Liver (tissue), 9 donors: ENCODE results near the gene TNFAIP8L2. TPM values are rescaled to one million over a fixed set of nuclear protein-coding genes. Genes with fewer than 3 reads are reported as not detected.
A peak's percentile ranks its signal among the peaks of the same experiment; 100 is the strongest.
"Not testable (repeated sequence)": the region's sequence is repeated elsewhere in the genome, so short reads cannot be mapped to it uniquely, and the experiment has no call there.

Source experiments
- DNase-seq: peaks from one replicate; pipeline ENCODE4 v3.0.0-alpha.2; 2017; ENCODE audit warnings: low spot score
- H3K27ac ChIP-seq, 2 donors: one replicate each; pipeline ENCODE4 v1.7.0; 2013; ENCODE audit warnings: inconsistent platforms in 2 of 2, low read length in 2 of 2, control low read depth in 1 of 2, low read depth in 1 of 2, mild to moderate bottlenecking in 1 of 2
- H3K27me3 ChIP-seq, 4 donors: one replicate each; pipeline versions ENCODE4 v1.6.1 to v1.7.0; 2013; ENCODE audit warnings: low read length in 3 of 4, inconsistent platforms in 1 of 4, mild to moderate bottlenecking in 1 of 4, moderate library complexity in 1 of 4; ENCODE audit not compliant: control insufficient read depth in 4 of 4, insufficient read depth in 4 of 4
- H3K36me3 ChIP-seq, 4 donors: one replicate each; pipeline versions ENCODE4 v1.6.1 to v1.7.0; 2013; ENCODE audit warnings: low read length in 3 of 4, mild to moderate bottlenecking in 3 of 4, low read depth in 1 of 4, moderate library complexity in 1 of 4; ENCODE audit not compliant: control insufficient read depth in 4 of 4, insufficient read depth in 3 of 4
- H3K4me1 ChIP-seq, 4 donors: one replicate each; pipeline versions ENCODE4 v1.6.1 to v1.7.0; 2013; ENCODE audit warnings: low read length in 3 of 4, mild to moderate bottlenecking in 3 of 4, moderate library complexity in 1 of 4; ENCODE audit not compliant: control insufficient read depth in 4 of 4, insufficient read depth in 4 of 4
- H3K4me3 ChIP-seq, 3 donors: one replicate each; pipeline versions ENCODE4 v1.6.1 to v1.7.0; 2013; ENCODE audit warnings: low read length in 3 of 3, control low read depth in 1 of 3, low read depth in 1 of 3, mild to moderate bottlenecking in 1 of 3
- H3K9ac ChIP-seq, 2 donors: one replicate each; pipeline ENCODE4 v1.7.0; 2013; ENCODE audit warnings: low read length in 2 of 2, mild to moderate bottlenecking in 2 of 2, moderate library complexity in 2 of 2, control low read depth in 1 of 2, low read depth in 1 of 2
- H3K9me3 ChIP-seq, 4 donors: one replicate each; pipeline versions ENCODE4 v1.6.1 to v1.7.0; 2013; ENCODE audit warnings: low read length in 3 of 4; ENCODE audit not compliant: control insufficient read depth in 4 of 4
- CTCF ChIP-seq: fragments of 150-350 bp; IDR thresholded peaks from 2 replicates; pipeline ENCODE4 v1.5.1; 2017; ENCODE audit warnings: improper control_type of control experiment, low read depth, low read length; ENCODE audit not compliant: missing input control
- EGR1 ChIP-seq, 2 donors: IDR thresholded peaks; 2 replicates each; pipeline ENCODE4 v1.6.1; 2016 to 2018; ENCODE audit warnings: antibody characterized with exemption in 2 of 2, low read depth in 2 of 2
- FOXA1 ChIP-seq: IDR thresholded peaks from 2 replicates; pipeline ENCODE4 v1.6.1; 2016; ENCODE audit warnings: antibody characterized with exemption
- FOXA2 ChIP-seq: IDR thresholded peaks from 2 replicates; pipeline ENCODE4 v1.6.1; 2016; ENCODE audit warnings: antibody characterized with exemption
- GABPA ChIP-seq, 2 donors: IDR thresholded peaks in 1 of 2; conservative IDR thresholded peaks in 1 of 2; 2 replicates each; pipeline ENCODE4 v1.6.1; 2016; ENCODE audit warnings: antibody characterized with exemption in 2 of 2, mild to moderate bottlenecking in 1 of 2, moderate library complexity in 1 of 2
- HNF4A ChIP-seq, 2 donors: conservative IDR thresholded peaks; 2 replicates each; pipeline ENCODE4 v1.6.1; 2016; ENCODE audit warnings: antibody characterized with exemption in 2 of 2, mild to moderate bottlenecking in 2 of 2
- HNF4G ChIP-seq: IDR thresholded peaks from 2 replicates; pipeline ENCODE4 v1.6.1; 2016; ENCODE audit warnings: antibody characterized with exemption
- JUND ChIP-seq, 2 donors: IDR thresholded peaks; 2 replicates each; pipeline ENCODE4 v1.6.1; 2016; ENCODE audit warnings: antibody characterized with exemption in 2 of 2
- MAX ChIP-seq: IDR thresholded peaks from 2 replicates; pipeline ENCODE4 v1.6.1; 2016; ENCODE audit warnings: antibody characterized with exemption
- NR2F2 ChIP-seq: IDR thresholded peaks from 2 replicates; pipeline ENCODE4 v1.6.1; 2016; ENCODE audit warnings: antibody characterized with exemption
- RAD21 ChIP-seq, 2 donors: IDR thresholded peaks; 2 replicates each; pipeline ENCODE4 v1.6.1; 2016; ENCODE audit warnings: antibody characterized with exemption in 2 of 2, mild to moderate bottlenecking in 2 of 2
- REST ChIP-seq: IDR thresholded peaks from 2 replicates; pipeline ENCODE4 v1.6.1; 2016; ENCODE audit warnings: antibody characterized with exemption, mild to moderate bottlenecking
- RXRA ChIP-seq, 2 donors: IDR thresholded peaks; 2 replicates each; pipeline ENCODE4 v1.6.1; 2017 to 2018; ENCODE audit warnings: antibody characterized with exemption in 2 of 2, mild to moderate bottlenecking in 1 of 2
- SP1 ChIP-seq: IDR thresholded peaks from 2 replicates; pipeline ENCODE4 v1.6.1; 2018; ENCODE audit warnings: antibody characterized with exemption, mild to moderate bottlenecking
- TAF1 ChIP-seq: conservative IDR thresholded peaks from 2 replicates; pipeline ENCODE4 v1.6.1; 2016; ENCODE audit warnings: antibody characterized with exemption, mild to moderate bottlenecking
- YY1 ChIP-seq: IDR thresholded peaks from 2 replicates; pipeline ENCODE4 v1.6.1; 2016; ENCODE audit warnings: antibody characterized with exemption, mild to moderate bottlenecking
- ZBTB33 ChIP-seq: IDR thresholded peaks from 2 replicates; pipeline ENCODE4 v1.6.1; 2016; ENCODE audit warnings: antibody characterized with exemption
- WGBS: extraction: QIAGEN DNeasy Blood & Tissue Kit; methylation state at CpG from one replicate; pipeline ENCODE4 v1.1.7; 2013; 5-methylcytosine and 5-hydroxymethylcytosine counted together
- polyA plus RNA-seq, 2 donors: library from polyadenylated mRNA; stranded (reverse) in 1 of 2; unstranded in 1 of 2; fragments of 200-250 nt in 1 of 2; fragments of >200 nt in 1 of 2; fragmentation: Nextera tagmentation in 1 of 2; extraction: Ambion mirVana in 1 of 2; gene quantifications; one replicate each; pipeline versions ENCODE4 v1.2.1 to v1.2.3, GENCODE V29; 2013 to 2015
- total RNA-seq, 2 donors: library from RNA; depleted of rRNA; stranded (reverse); fragments of >200 nt; gene quantifications; one replicate each; pipeline ENCODE4 v1.2.3, GENCODE V29; 2014
- donor health status: healthy.
- donor health status: healthy.
- donor health status: healthy.
- donor health status: healthy.
- donor health status: healthy.

TNFAIP8L2 gene
- total and polyA plus RNA-seq, 4 donors, result 2.9 to 8.7 (median 4.1) TPM

GRCh38 chr1:151184211-151184610 is 27.8 kb downstream of the TNFAIP8L2 start:
- H3K27ac ChIP-seq, result no peak overlapping the region
- H3K4me1 ChIP-seq, result peaks cover 1 to 10% (median 8%) of the 10 kb centered on the region in 4 donors
- peaks cover 9 to 47% (median 32%) of the 10 kb centered on the region in 4 donors for H3K36me3 ChIP-seq
- no peak for DNase-seq
- TF ChIP-seq GABPA (IDR thresholded peaks at IDR 0.05 in 1 of 2, conservative IDR thresholded peaks at IDR 0.05 in 1 of 2), result no peak
- TF ChIP-seq NR2F2, result no peak
- TF ChIP-seq RXRA (IDR thresholded peaks at IDR 0.05), result no peak
- TF ChIP-seq HNF4G, result no peak
- TF ChIP-seq HNF4A (conservative IDR thresholded peaks at IDR 0.05), result no peak
- TF ChIP-seq EGR1 (IDR thresholded peaks at IDR 0.05; ENCODE audit: low read depth in 2 of 2), result no peak
- TF ChIP-seq ZBTB33, result no peak
- no peak for TF ChIP-seq TAF1
- no peak for TF ChIP-seq MAX
- TF ChIP-seq CTCF, result no peak
- no peak for TF ChIP-seq FOXA1
- TF ChIP-seq FOXA2, result no peak
- no peak for TF ChIP-seq JUND (IDR thresholded peaks at IDR 0.05)
- no peak for TF ChIP-seq RAD21 (IDR thresholded peaks at IDR 0.05)
- no peak for TF ChIP-seq SP1
- no peaks in the 10 kb centered on the region for H3K9me3 ChIP-seq
- WGBS, result 96% methylated on average over 10 of the region's 10 CpGs
- H3K27me3 ChIP-seq, result no peaks in the 10 kb centered on the region
- H3K9ac ChIP-seq, result no peak overlapping the region
- no peak overlapping the region for H3K4me3 ChIP-seq

GRCh38 chr1:151187205-151187604 is 30.8 kb downstream of the TNFAIP8L2 start:
- DNase-seq, result no peak
- WGBS, result 87% methylated on average over 1 of the region's 1 CpG
- H3K27ac ChIP-seq, result no peak overlapping the region

GRCh38 chr1:151188667-151189066 is 32.2 kb downstream of the TNFAIP8L2 start:
- H3K9me3 ChIP-seq, H3K4me3 ChIP-seq, DNase-seq, H3K27ac ChIP-seq, H3K27me3 ChIP-seq: not testable (repeated sequence)
- 67% methylated on average over 8 of the region's 8 CpGs for WGBS
- Histone ChIP-seq H3K4me1 (peaks cover 1 to 14% (median 11%) of the 10 kb centered on the region in 4 donors), H3K36me3 (peaks cover 1 to 19% (median 14%) of the 10 kb centered on the region in 4 donors), H3K9ac (peak overlapping the region in 1 of 2 donors; percentile 57)

More at GRCh38 chr1:151187205-151187604, 30.8 kb downstream of the TNFAIP8L2 start:
- no peaks in the 10 kb centered on the region for H3K9me3 ChIP-seq
- peaks cover 6 to 29% (median 21%) of the 10 kb centered on the region in 4 donors for H3K36me3 ChIP-seq
- TF ChIP-seq REST, result no peak
- TF ChIP-seq JUND (IDR thresholded peaks at IDR 0.05), result no peak
- no peak for TF ChIP-seq TAF1
- TF ChIP-seq YY1, result no peak
- TF ChIP-seq FOXA2, result no peak
- H3K27me3 ChIP-seq, result no peaks in the 10 kb centered on the region
- no peak overlapping the region for H3K9ac ChIP-seq
- peaks cover 1 to 14% (median 11%) of the 10 kb centered on the region in 4 donors for H3K4me1 ChIP-seq
- H3K4me3 ChIP-seq, result no peak overlapping the region
